Right lobe of liver (tissue), 6 donors: ENCODE data around the gene CTF1. TPM values are rescaled to one million over a fixed set of nuclear protein-coding genes. Genes with fewer than 3 reads are reported as not detected.

ENCODE experiments used
- ATAC-seq, 4 donors: fragments of 200-7000 bp; cut with Tn5 transposase; one replicate each; pipeline ENCODE4 v1.9.1; 2020; ENCODE audit warnings: mild to moderate bottlenecking in 4 of 4, moderate library complexity in 4 of 4
- DNase-seq, 3 donors: peaks; one replicate each; pipeline ENCODE4 v3.0.0-alpha.2; 2020
- H3K27ac ChIP-seq, 3 donors: fragments of 200-600 bp; one replicate each; pipeline ENCODE4 v1.8.0; 2022
- H3K27me3 ChIP-seq, 2 donors: fragments of 200-600 bp; one replicate each; pipeline ENCODE4 v1.8.0; 2022
- H3K36me3 ChIP-seq, 4 donors: fragments of 200-600 bp; sonication (generic) in 1 of 4; one replicate each; pipeline versions ENCODE4 v1.5.1 to v1.8.0; 2017 to 2022; ENCODE audit warnings: control low read depth in 1 of 4
- H3K4me1 ChIP-seq, 4 donors: fragments of 200-600 bp; sonication (generic) in 1 of 4; one replicate each; pipeline versions ENCODE4 v1.5.1 to v1.8.0; 2017 to 2022; ENCODE audit warnings: control low read depth in 1 of 4
- H3K4me3 ChIP-seq, 3 donors: fragments of 200-600 bp; one replicate each; pipeline ENCODE4 v1.8.0; 2022
- H3K9me3 ChIP-seq, 4 donors: fragments of 200-600 bp; sonication (generic) in 1 of 4; one replicate each; pipeline versions ENCODE4 v1.5.1 to v1.8.0; 2017 to 2022; ENCODE audit warnings: control low read depth in 1 of 4
- POLR2A ChIP-seq: fragments of 450-650 bp; IDR thresholded peaks from one replicate; pipeline ENCODE4 v1.6.1; 2017; ENCODE audit warnings: antibody characterized with exemption, mild to moderate bottlenecking
- WGBS: methylation state at CpG from one replicate; pipeline ENCODE4 v1.1.6; 2018; ENCODE audit warnings: low coverage, low lambda C conversion rate; ENCODE audit not compliant: insufficient coverage; ENCODE audit errors: missing lambda C conversion rate; 5-methylcytosine and 5-hydroxymethylcytosine counted together
- intact Hi-C, 2 donors: fragments of 100-400 bp; cut with DNase I; formaldehyde crosslinking; loops; one replicate each; pipeline versions ENCODE4 v1.11.2 to v1.14.1; 2022
- total RNA-seq, 6 experiments: library from RNA; depleted of rRNA in 2 of 6; stranded (reverse); fragments of >200 nt in 2 of 6; fragmentation: NEBNext Ultra II Directional in 3 of 6; extraction: Animal tissue kit (Norgen Biotek cat#: 25700) in 3 of 6; gene quantifications; one replicate each; pipeline versions ENCODE4 v1.1.0 to v1.2.4, GENCODE V29; 2016 to 2023
- TF ChIP-seq, protein P1 (sequence below), 4 donors: fragments of 200-600 bp in 3 of 4; fragments of 450-650 bp in 1 of 4; IDR thresholded peaks; one replicate each; pipeline versions ENCODE4 v1.5.1 to v1.8.0; 2016 to 2022; ENCODE audit warnings: antibody characterized with exemption in 4 of 4, mild to moderate bottlenecking in 2 of 4
- donor health status: DM: no; HTN: yes; CAD: no.
- donor health status: DM: no; HTN: no; CAD: no.
- donor health status: DM: no; HTN: no; CAD: no.
- donor health status: DM: no; HTN: yes; CAD: no.
- donor health status: DM: no; HTN: yes; CAD: no.

The CTF1 gene
- total RNA-seq, 6 experiments from 2014 or later, result 0.13 to 0.74 (median 0.43) TPM; not detected in 2

DNA sequence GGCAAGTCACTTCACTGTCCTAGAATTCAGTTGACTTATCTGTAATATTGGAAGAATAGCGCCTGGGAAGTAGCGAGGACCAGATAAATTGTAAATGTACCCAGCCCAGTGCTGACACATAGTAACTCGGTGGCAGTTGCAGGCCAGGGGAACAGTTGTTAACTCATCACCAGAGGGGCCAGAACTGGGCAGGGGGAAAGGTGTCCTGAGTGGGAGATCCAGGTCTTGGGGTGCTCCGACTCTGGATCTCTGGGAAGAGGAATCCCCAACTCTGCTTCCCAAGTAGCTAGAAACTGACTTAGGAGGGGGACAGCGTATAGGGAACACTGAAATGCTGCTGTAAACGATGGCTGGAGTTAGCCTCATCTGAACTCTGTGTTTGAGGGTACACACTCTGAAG is 25.5 kb upstream of the CTF1 start:
- Histone ChIP-seq H3K36me3 (no peaks in the 10 kb centered on the region), H3K27me3 (no peaks in the 10 kb centered on the region), H3K4me1 (peaks cover 0 to 2% (median 0%) of the 10 kb centered on the region in 4 donors), H3K9me3 (no peaks in the 10 kb centered on the region), H3K27ac (no peak overlapping the region), H3K4me3 (no peak overlapping the region)
- DNase-seq, result no peak
- 80% methylated on average over 1 of the region's 6 CpGs for WGBS
- TF ChIP-seq, protein P1, sequence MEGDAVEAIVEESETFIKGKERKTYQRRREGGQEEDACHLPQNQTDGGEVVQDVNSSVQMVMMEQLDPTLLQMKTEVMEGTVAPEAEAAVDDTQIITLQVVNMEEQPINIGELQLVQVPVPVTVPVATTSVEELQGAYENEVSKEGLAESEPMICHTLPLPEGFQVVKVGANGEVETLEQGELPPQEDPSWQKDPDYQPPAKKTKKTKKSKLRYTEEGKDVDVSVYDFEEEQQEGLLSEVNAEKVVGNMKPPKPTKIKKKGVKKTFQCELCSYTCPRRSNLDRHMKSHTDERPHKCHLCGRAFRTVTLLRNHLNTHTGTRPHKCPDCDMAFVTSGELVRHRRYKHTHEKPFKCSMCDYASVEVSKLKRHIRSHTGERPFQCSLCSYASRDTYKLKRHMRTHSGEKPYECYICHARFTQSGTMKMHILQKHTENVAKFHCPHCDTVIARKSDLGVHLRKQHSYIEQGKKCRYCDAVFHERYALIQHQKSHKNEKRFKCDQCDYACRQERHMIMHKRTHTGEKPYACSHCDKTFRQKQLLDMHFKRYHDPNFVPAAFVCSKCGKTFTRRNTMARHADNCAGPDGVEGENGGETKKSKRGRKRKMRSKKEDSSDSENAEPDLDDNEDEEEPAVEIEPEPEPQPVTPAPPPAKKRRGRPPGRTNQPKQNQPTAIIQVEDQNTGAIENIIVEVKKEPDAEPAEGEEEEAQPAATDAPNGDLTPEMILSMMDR (IDR thresholded peaks at IDR 0.05), result no peak
- TF ChIP-seq POLR2A, result no peak
- no peak for ATAC-seq
- intact Hi-C loops, result no loop called here

DNA sequence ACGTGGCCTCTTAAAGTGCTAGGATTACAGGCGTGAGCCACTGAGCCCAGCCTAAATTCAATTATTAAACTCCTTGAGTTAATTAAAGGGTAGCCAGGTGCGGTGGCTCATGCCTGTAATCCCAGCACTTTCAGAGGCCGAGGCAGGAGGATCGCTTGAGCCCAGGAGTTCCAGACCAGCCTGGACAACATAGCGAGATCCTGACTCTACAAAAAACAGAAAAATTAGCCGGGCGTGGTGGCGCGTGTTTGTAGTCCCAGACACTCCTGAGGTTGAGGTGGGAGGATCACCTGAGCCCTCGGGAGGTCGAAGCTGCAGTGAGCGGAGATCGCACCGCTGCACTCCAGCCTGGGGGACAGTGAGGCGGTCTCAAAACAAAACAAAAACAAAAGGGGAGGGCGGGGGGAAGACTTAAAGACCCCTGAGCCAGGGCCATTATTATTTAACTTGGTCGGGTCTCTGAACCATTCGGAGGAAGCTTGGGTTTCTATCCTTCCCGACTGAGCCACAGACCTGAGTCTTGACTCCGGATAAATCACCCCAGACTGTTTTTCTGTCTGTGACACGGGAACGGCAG is 22.1 kb upstream of the CTF1 start:
- peak overlapping the region; percentile 87 to 97 (median 88) for H3K27ac ChIP-seq
- H3K4me1 ChIP-seq, result peaks cover 0 to 14% (median 7%) of the 10 kb centered on the region in 4 donors
- H3K9me3 ChIP-seq, result no peaks in the 10 kb centered on the region
- H3K27me3 ChIP-seq, result no peaks in the 10 kb centered on the region
- H3K4me3 ChIP-seq, result peak overlapping the region; percentile 91 to 95 (median 91)
- 19% methylated on average over 21 of the region's 23 CpGs for WGBS
- no peaks in the 10 kb centered on the region for H3K36me3 ChIP-seq
- intact Hi-C loops, result no loop called here
- no peak for ATAC-seq
- DNase-seq, result no peak
- TF ChIP-seq POLR2A, result no peak
- TF ChIP-seq, protein P1 (IDR thresholded peaks at IDR 0.05), result no peak

DNA sequence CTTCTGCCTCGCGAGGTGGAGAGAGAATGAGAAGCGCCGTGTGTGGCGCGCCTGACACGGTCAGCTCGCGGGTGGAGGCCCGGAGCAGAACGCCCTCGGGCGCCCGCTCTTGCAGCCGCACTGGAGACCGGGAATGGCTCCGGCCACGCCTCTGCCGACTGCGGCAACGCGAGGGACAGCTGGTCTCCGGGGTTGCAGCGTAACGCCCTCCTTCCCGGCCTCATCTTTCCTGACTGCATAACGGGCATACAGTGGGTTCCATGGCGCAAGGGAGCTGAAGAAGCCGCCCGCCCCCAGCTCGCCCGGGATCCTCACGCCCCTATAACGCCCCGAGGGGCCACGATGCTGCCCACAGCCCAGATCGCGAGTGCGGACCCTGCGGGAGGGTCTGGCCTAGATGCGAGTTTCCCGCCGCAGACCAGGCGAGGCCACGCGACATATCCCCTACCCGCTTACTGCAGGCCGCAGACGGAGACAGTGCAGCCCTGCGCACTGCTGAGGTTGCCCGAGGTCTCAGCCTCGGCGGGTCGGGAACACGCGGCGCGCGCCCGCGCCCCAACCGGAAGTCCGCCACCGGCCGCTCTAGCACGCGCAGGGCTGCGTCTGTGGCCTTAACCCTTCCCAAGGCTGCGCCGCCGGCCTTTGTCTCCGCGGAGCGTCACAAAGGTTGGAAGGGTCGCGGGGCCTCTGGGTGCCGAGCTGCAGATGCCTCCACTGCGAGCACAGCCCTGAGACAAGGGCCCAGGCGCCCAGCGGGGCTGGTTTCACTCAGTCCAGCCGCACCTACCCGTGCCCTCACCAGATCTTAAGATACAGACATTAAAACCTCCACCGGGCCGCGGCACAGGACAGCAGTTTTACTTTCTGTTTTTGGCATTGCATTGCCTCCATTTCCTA is 21.3 kb upstream of the CTF1 start:
- no peaks in the 10 kb centered on the region for H3K36me3 ChIP-seq
- H3K27ac ChIP-seq, result peak overlapping the region; percentile 87 to 97 (median 88)
- peaks cover 0 to 14% (median 7%) of the 10 kb centered on the region in 4 donors for H3K4me1 ChIP-seq
- intact Hi-C loops, result no loop called here
- H3K4me3 ChIP-seq, result peak overlapping the region; percentile 91 to 95 (median 91)
- no peaks in the 10 kb centered on the region for H3K27me3 ChIP-seq
- 0% methylated on average over 6 of the region's 85 CpGs for WGBS
- ATAC-seq, result peak; percentile 97 to 99 (median 98)
- H3K9me3 ChIP-seq, result no peaks in the 10 kb centered on the region
- peak; percentile 92 to 95 (median 94) for DNase-seq
- TF ChIP-seq POLR2A, result peak; percentile 83
- TF ChIP-seq, protein P1 (IDR thresholded peaks at IDR 0.05), result no peak

GRCh38 chr16:30875871-30876801 is 20.3 kb upstream of the CTF1 start:
- H3K9me3 ChIP-seq, result no peaks in the 10 kb centered on the region
- ATAC-seq, result no peak
- intact Hi-C loops, result no loop called here
- 5% methylated on average over 10 of the region's 12 CpGs for WGBS
- H3K27ac ChIP-seq, result peak overlapping the region; percentile 87 to 97 (median 88)
- H3K36me3 ChIP-seq, result no peaks in the 10 kb centered on the region
- no peaks in the 10 kb centered on the region for H3K27me3 ChIP-seq
- H3K4me1 ChIP-seq, result peaks cover 0 to 14% (median 7%) of the 10 kb centered on the region in 4 donors
- no peak for TF ChIP-seq POLR2A
- TF ChIP-seq, protein P1 (IDR thresholded peaks at IDR 0.05), result no peak
- no peak for DNase-seq
- peak overlapping the region; percentile 91 to 95 (median 91) for H3K4me3 ChIP-seq
